ENCODE data around the gene POU2F3.

GRCh38 chr11:120217526-120217925 is 22.4 kb upstream of the POU2F3 start:
- TF ChIP-seq CTCF (IDR thresholded peaks at IDR 0.05) (no peak), POLR2A (IDR thresholded peaks at IDR 0.05) (no peak), POLR2AphosphoS5 (IDR thresholded peaks at IDR 0.05) (no peak)
